GM12874 (cell line): ENCODE data around the gene DYNLT4.

Source experiments
- TF ChIP-seq, protein P1 (sequence below): IDR thresholded peaks from 2 replicates; pipeline ENCODE4 v1.5.1; 2011; ENCODE audit warnings: low read depth, mild to moderate bottlenecking, control low read depth, low read length, moderate library complexity; ENCODE audit not compliant: insufficient read depth

Gene DYNLT4

DNA sequence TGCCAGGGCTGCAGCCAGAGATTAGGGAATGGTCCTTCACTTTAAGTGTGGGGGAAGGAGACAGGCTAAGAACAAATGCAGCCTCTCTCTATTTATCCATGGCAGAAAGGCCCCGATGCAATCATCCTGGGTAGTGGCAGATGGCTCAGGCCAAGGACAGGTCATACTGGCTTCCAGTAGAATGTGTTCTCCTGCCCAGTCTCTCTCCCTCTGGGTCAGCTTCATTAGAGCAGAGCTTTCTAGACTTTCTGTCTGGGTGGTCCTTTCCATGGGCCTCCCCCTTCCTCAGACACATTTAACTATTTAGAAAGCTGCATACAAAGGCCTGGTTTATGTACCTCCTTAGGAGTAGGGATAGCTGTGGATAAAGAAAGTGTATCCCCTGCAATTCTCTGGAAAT lies 40.7 kb upstream of the DYNLT4 start:
- TF ChIP-seq, protein P1, sequence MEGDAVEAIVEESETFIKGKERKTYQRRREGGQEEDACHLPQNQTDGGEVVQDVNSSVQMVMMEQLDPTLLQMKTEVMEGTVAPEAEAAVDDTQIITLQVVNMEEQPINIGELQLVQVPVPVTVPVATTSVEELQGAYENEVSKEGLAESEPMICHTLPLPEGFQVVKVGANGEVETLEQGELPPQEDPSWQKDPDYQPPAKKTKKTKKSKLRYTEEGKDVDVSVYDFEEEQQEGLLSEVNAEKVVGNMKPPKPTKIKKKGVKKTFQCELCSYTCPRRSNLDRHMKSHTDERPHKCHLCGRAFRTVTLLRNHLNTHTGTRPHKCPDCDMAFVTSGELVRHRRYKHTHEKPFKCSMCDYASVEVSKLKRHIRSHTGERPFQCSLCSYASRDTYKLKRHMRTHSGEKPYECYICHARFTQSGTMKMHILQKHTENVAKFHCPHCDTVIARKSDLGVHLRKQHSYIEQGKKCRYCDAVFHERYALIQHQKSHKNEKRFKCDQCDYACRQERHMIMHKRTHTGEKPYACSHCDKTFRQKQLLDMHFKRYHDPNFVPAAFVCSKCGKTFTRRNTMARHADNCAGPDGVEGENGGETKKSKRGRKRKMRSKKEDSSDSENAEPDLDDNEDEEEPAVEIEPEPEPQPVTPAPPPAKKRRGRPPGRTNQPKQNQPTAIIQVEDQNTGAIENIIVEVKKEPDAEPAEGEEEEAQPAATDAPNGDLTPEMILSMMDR: no peak

DNA sequence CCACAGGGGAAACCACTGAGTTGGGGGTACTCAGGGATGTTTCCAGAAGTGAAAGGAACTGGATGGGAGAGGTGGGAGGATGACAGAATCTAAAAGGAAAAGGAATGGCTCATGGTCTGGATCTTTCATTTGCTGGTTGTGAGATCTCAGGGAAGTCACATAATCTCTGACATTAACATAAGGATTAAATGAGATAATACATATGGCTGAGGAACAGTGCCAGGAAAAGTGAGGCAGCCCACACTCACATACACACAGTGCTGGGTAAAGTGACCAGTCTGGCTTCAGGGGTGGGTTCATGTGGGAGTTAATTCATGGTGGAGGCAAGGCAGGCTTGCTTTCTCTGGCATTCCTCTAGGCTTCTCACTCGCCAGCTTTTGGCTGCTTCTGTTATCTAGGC lies 39.8 kb upstream of the DYNLT4 start:
- TF ChIP-seq, protein P1: no peak

DNA sequence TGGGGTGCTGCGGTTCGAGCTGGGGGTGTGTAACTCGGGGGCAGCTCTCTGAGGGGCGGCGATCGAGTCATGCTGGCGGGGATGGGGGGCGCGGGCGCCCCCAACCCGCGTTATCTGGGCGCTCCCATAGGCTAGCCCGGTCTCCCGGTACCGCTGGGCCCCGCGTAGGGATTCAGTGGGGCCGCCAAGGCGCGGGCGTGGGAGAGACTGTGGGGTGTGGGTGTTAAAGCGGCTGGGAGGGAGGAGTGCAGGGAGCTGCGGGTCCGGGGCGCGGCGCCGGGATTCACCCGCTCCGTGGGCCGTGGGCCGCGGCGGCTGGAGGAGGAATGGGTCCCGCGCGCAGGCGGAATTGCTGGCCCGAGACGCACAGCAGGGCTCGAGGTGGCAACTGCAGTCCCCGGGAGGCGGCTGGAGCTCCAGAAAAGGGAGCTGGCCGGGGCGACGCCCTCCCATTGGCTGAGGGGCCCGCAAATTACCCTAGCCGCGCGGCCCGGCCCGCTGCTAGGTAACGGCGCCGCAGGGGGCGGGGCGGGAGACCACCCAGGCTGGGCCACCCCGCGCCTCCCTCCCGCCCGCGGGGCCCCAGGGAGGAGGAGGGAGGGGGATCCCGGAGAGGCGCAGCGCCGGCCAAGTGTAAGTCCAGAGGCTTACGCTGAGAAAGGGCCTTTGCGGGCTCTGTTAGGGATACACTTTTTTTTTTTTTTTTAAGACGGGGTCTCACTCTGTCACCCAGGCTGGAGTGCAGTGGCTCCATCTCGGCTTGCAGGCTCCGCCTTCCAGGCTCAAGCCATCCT lies 35.9 kb upstream of the DYNLT4 start, which contains the start of gene PTCH2:
Gene PTCH2, minus strand, starts transcription at position 392 of the 794 bp plus-strand sequence. Its CDS starts 321 bp downstream, at position 71.
- TF ChIP-seq, protein P1: no peak

DNA sequence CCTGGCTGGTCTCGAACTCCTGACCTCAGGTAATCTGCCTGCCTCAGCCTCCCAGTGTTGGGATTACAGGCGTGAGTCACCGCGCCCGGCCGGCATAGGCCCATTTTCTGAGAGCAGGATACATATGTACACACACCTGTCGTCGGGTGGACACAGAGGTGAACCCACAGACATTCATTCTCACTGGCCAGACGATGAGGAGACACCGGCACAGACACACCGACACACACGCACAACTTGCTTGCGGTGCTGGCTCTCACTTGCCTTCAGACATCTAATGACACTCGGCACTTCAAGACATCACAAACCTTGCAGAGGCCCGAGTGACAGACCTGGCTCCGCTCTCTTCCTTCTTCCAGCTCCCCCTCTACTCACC lies 35.3 kb upstream of the DYNLT4 start:
- TF ChIP-seq, protein P1: no peak

GRCh38 chr1:44839576-44839975 lies 32.4 kb upstream of the DYNLT4 start:
- TF ChIP-seq, protein P1: no peak

DNA sequence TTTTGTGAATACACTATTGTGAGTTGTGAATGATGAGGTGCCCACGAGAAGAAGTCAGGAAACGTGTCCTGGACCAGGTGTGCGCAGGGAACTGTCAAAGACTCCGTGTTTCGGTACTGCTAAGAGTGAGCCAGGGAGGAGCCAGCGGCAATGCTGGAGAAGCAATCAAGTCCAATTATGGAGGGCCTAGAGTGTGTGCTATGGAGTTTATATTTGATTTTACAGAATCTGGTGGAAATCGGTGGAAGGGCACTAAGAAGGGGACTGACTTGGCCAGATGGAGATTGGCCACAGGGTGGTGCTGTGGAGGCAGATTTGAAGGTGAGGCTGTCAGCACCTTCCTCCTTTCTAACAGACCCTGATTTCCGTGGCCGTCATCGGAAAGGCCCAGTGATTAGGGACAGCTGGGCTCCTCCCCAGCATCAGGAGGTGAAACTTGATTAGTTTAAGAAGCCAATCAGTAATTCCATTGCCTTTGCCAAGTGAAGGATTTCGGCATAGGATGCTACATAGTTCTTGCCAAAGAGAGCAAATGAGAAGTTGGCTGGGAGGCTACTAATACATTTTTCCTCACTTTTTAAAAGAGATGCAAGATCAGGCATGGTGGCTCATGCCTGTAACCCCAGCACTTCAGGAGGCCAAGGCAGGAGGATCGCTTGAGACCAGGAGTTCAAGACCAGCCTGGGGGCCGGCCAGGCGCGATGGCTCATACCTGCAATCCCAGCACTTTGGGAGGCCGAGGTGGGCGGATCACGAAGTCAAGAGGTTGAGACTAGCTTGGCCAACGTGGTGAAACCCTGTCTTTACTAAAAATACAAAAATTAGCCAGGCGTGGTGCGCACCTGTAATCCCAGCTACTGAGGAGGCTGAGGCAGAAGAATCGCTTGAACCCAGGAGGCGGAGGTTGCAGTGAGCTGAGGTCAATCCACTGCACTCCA lies 28.9 kb upstream of the DYNLT4 start:
- TF ChIP-seq, protein P1: peak; percentile 86

- TF ChIP-seq, protein P1: no peak
Observed at GRCh38 chr1:44834328-44834727, 27.2 kb upstream of the DYNLT4 start.
